CD1c-positive myeloid dendritic cell (primary cell): ENCODE results near the gene DCBLD1.
A peak's percentile ranks its signal among the peaks of the same experiment; 100 is the strongest.
"Not testable (repeated sequence)": the region's sequence is repeated elsewhere in the genome, so short reads cannot be mapped to it uniquely, and the experiment has no call there.

ENCODE experiments used
- DNase-seq: peaks from one replicate; pipeline ENCODE4 v3.0.0-alpha.2; 2016; ENCODE audit errors: extremely low spot score

DCBLD1 gene

GRCh38 chr6:117482240-117483003 lies at the start of gene DCBLD1:
Gene DCBLD1, plus strand, starts transcription at chr6:117482674. Its CDS starts 108 bp downstream, at chr6:117482782.
- DNase-seq, result peak; percentile 86

DNA sequence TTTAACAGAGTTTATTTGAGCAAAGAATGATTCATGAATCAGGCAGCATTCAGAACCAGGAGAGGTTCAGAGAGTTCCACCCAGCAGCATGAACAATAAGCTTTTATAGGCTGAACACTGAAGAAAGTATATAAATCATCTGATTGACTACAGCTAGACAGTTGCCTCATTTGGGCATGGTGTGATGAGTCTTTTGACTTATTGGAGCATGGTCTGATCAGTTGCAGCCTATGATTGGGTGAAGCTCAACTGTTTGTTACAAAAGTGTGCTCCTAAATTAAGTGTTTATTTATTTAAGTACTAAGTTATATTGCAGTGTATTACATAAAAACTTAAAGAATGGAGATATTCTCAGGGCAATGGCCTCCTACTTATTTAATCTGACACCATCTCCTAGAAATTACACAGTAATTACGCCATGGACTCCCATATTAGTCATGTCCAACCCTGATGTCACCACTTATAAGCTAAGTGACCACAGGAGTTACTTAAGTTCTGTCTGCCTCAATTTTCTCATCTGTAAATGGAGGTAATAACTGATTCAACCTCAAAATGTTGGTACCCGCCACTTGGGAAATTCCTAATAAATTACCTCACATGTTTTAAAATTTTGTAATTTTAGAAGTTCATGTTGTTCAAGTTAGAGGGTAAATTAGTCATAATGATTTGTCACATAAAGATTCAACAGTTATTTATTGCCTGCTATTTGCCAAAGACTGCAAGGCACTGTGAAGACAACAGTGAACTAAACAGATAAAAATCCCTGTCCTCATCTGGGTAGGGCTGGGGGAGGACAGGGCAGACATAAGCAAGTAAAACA lies 41.6 kb upstream of the DCBLD1 start:
- no peak for DNase-seq

DNA sequence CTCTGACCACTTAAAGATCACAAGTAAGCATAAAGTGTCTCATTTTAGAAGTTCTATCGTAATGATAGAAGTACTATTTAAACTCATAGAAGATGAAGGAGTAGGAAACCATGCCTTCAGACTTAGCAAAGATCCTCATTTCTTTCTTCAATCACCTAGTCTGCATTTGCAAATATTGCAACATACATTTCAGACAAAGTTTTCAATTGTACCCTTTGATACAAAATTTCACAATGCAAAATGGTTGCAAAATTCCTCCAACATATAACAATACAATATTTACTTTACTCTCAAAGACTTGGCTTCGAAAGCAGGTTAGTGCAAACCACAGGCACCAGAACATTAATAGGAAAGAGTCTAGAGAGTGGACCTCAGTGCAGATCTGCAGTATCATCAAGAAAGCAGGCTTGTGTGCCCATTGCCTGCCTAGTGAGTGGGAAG lies 40.6 kb upstream of the DCBLD1 start:
- DNase-seq, result no peak

- not testable (repeated sequence) for DNase-seq
These were observed 40.2 kb upstream of the DCBLD1 start for GRCh38 chr6:117442313-117442712.

GRCh38 chr6:117444600-117444999 lies 37.9 kb upstream of the DCBLD1 start:
- DNase-seq, result no peak

- no peak for DNase-seq
These were observed 35.6 kb upstream of the DCBLD1 start for GRCh38 chr6:117446861-117447260.

GRCh38 chr6:117448011-117448410 lies 34.5 kb upstream of the DCBLD1 start:
- DNase-seq, result no peak

GRCh38 chr6:117448732-117449485 lies 33.6 kb upstream of the DCBLD1 start:
- no peak for DNase-seq

- DNase-seq, result peak; percentile 73
These were observed 32.7 kb upstream of the DCBLD1 start for GRCh38 chr6:117449549-117450439.

GRCh38 chr6:117451671-117452070 lies 30.8 kb upstream of the DCBLD1 start:
- DNase-seq, result peak; percentile 19

- no peak for DNase-seq
These were observed 26.2 kb upstream of the DCBLD1 start for GRCh38 chr6:117456250-117456649.

DNA sequence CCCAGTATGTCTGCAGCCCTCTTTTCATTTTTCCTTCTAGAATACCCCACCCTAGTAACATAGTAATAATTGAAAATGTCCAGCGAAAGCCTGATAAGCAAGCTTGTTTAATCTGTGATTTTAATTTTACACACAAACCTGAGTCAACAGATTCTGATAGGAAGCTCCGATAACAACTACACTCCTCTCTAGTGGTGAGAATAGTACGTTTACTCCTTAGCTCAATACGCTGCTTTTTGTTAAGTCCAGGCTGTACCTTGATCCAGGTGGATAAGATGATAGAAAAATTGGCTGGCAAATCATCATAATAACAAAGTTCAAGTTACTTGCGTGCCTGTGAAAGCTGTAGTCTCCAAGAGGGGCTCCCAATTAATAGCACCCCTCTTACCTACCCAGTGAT lies 25.5 kb upstream of the DCBLD1 start:
- no peak for DNase-seq

GRCh38 chr6:117459204-117459944 lies 23.1 kb upstream of the DCBLD1 start:
- DNase-seq, result no peak

GRCh38 chr6:117463762-117464665 lies 18.5 kb upstream of the DCBLD1 start:
- no peak for DNase-seq

- no peak for DNase-seq
These were observed 17.8 kb upstream of the DCBLD1 start for GRCh38 chr6:117464700-117465099.

DNA sequence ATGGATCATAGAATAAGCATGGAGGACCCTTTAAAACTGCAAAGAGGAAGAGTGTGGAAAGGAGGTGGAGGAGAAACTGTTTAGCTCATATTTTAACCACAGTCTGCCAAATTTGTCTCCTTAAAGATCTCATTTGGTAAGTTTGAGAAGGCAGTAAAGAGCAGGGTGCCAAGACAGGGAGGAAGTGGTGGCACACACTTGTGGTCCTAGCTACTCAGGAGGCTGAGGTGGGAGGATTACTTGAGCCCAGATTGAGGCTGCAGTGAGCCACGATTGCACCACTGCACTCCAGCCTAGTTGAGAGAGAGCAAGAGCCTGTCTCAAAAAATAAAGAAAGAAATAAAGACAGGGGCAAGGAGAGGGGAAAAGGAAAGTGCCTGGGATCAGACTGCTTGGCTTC lies 16.8 kb upstream of the DCBLD1 start:
- DNase-seq, result no peak

- DNase-seq, result no peak
These were observed 14.6 kb upstream of the DCBLD1 start for GRCh38 chr6:117467876-117468275.

DNA sequence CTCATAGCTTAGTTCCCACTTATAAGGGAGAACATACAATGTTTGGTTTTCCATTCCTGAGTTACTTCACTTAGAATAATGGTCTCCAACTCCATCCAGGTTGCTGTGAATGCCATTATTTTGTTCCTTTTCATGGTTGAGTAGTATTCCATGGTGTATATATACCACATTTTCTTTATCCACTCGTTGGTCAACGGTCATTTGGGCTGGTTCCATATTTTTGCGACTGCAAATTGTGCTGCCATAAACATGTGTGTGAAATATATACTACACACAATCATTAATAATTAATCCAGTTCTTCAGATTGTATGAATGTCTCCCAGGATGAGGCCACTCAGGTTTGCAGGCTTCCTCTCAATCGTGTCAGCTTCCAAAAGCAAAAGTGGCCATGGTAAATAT lies 13.9 kb upstream of the DCBLD1 start:
- DNase-seq, result not testable (repeated sequence)

- peak; percentile 27 for DNase-seq
These were observed 13.1 kb upstream of the DCBLD1 start for GRCh38 chr6:117469356-117469755.
